Endodermal cell (in vitro differentiated cells): ENCODE measurements around the gene IGSF22. TPM values are rescaled to one million over a fixed set of nuclear protein-coding genes. Genes with fewer than 3 reads are reported as not detected.

Experiments used
- DNase-seq: peaks from one replicate; pipeline ENCODE4 v3.0.0-alpha.2; 2017
- H3K27ac ChIP-seq: 2 replicates; pipeline ENCODE4 v1.5.1; 2013; ENCODE audit warnings: mild to moderate bottlenecking, low read depth, low read length, moderate library complexity
- H3K27me3 ChIP-seq: 2 replicates; pipeline ENCODE4 v1.6.1; 2013; ENCODE audit warnings: mild to moderate bottlenecking, low read length, moderate library complexity; ENCODE audit not compliant: insufficient read depth, control insufficient read depth, poor library complexity, severe bottlenecking
- H3K36me3 ChIP-seq: 2 replicates; pipeline ENCODE4 v1.7.0; 2013; ENCODE audit warnings: mild to moderate bottlenecking, low read length, moderate library complexity; ENCODE audit not compliant: control insufficient read depth, insufficient read depth
- H3K4me1 ChIP-seq: one replicate; pipeline ENCODE4 v1.7.0; 2013; ENCODE audit warnings: low read length; ENCODE audit not compliant: control insufficient read depth, insufficient read depth
- H3K4me3 ChIP-seq: 2 replicates; pipeline ENCODE4 v1.5.1; 2013; ENCODE audit warnings: mild to moderate bottlenecking, low read length, moderate library complexity
- H3K9ac ChIP-seq: 2 replicates; pipeline ENCODE4 v1.6.1; 2013; ENCODE audit warnings: mild to moderate bottlenecking, low read length, moderate library complexity; ENCODE audit not compliant: poor library complexity, severe bottlenecking; ENCODE audit errors: extremely low read depth
- H3K9me3 ChIP-seq: 2 replicates; pipeline ENCODE4 v1.6.1; 2013; ENCODE audit warnings: mild to moderate bottlenecking, low read length, moderate library complexity; ENCODE audit not compliant: control insufficient read depth
- H3K27ac Mint-ChIP-seq: 2 replicates; pipeline ENCODE4 v1.8.0; 2020; ENCODE audit warnings: mixed read lengths
- H3K27me3 Mint-ChIP-seq: 2 replicates; pipeline ENCODE4 v1.8.0; 2021; ENCODE audit warnings: mild to moderate bottlenecking, mixed read lengths; ENCODE audit not compliant: insufficient read depth
- H3K36me3 Mint-ChIP-seq: 2 replicates; pipeline ENCODE4 v1.8.0; 2020; ENCODE audit warnings: low read depth, mixed read lengths
- H3K4me1 Mint-ChIP-seq: 2 replicates; pipeline ENCODE4 v1.8.0; 2020; ENCODE audit warnings: mixed read lengths
- H3K4me3 Mint-ChIP-seq: 2 replicates; pipeline ENCODE4 v1.8.0; 2020; ENCODE audit warnings: mild to moderate bottlenecking, moderate library complexity, mixed read lengths
- H3K9me3 Mint-ChIP-seq: 2 replicates; pipeline ENCODE4 v1.8.0; 2020; ENCODE audit warnings: mild to moderate bottlenecking, mixed read lengths
- WGBS, 2 experiments: methylation state at CpG; one replicate each; pipeline versions ENCODE4 v1.1.5 to v1.1.7; 2013; ENCODE audit warnings: missing lambda C conversion rate in 2 of 2, mixed read lengths in 1 of 2; ENCODE audit not compliant: insufficient coverage in 1 of 2, insufficient read length in 1 of 2; 5-methylcytosine and 5-hydroxymethylcytosine counted together
- total RNA-seq, 2 donors: library from RNA; stranded (reverse); fragmentation: NEBNext Ultra II Directional in 1 of 2; extraction: Animal tissue kit (Norgen Biotek cat#: 25700) in 1 of 2; gene quantifications; 2 replicates in 1 of 2; 3 replicates in 1 of 2; pipeline ENCODE4 v1.2.1, GENCODE V29; 2021
- TF ChIP-seq, protein P1 (sequence below): fragments of 200-600 bp; sonication (generic); conservative IDR thresholded peaks from 2 replicates; pipeline ENCODE4 v1.5.0; 2021; ENCODE audit warnings: antibody characterized with exemption, mild to moderate bottlenecking

Gene IGSF22
- total RNA-seq, 2 donors from 2014 or later: 0.22 to 1.6 TPM

GRCh38 chr11:18720091-18720807, 5.7 kb downstream of the IGSF22 start:
- Histone ChIP-seq H3K9ac (no peak overlapping the region), H3K27me3 (peaks cover 40% of the 10 kb centered on the region), H3K4me3 (peak overlapping the region; percentile 87), H3K9me3 (no peaks in the 10 kb centered on the region), H3K27ac (no peak overlapping the region), H3K4me1 (no peaks in the 10 kb centered on the region), H3K36me3 (no peaks in the 10 kb centered on the region)
- WGBS, 2 experiments: 89% methylated on average over 4 to 5 of the region's 5 CpGs
- Mint-ChIP-seq H3K27ac (no peak overlapping the region), H3K27me3 (peaks cover 51% of the 10 kb centered on the region), H3K9me3 (no peaks in the 10 kb centered on the region), H3K4me1 (peaks cover 5% of the 10 kb centered on the region), H3K36me3 (no peaks in the 10 kb centered on the region), H3K4me3 (peak overlapping the region; percentile 76)
- DNase-seq: no peak
- TF ChIP-seq, protein P1, sequence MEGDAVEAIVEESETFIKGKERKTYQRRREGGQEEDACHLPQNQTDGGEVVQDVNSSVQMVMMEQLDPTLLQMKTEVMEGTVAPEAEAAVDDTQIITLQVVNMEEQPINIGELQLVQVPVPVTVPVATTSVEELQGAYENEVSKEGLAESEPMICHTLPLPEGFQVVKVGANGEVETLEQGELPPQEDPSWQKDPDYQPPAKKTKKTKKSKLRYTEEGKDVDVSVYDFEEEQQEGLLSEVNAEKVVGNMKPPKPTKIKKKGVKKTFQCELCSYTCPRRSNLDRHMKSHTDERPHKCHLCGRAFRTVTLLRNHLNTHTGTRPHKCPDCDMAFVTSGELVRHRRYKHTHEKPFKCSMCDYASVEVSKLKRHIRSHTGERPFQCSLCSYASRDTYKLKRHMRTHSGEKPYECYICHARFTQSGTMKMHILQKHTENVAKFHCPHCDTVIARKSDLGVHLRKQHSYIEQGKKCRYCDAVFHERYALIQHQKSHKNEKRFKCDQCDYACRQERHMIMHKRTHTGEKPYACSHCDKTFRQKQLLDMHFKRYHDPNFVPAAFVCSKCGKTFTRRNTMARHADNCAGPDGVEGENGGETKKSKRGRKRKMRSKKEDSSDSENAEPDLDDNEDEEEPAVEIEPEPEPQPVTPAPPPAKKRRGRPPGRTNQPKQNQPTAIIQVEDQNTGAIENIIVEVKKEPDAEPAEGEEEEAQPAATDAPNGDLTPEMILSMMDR: no peak

DNA sequence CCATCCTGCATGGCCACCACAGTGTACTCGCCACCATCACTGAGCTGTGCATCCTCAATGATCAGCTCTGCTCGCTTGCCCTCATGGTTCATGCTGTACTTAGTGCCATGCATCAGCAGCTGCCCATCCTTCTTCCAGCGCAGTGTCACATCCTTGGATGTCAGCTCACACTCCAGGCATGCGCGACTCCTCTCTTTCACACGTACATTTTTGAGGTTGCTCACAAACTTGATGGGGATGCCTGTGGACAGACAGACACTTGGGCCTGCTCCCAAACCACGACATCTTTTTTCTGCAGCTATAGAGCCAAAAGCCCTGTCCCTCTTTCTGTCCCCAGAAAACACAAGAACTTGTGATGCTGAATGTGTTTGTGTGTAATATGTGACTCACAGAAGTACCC, 10.5 kb downstream of the IGSF22 start:
- WGBS, 2 experiments: 78 to 80% methylated on average over 7 of the region's 7 CpGs

GRCh38 chr11:18714443-18714780, 11.6 kb downstream of the IGSF22 start:
- Mint-ChIP-seq H3K9me3 (no peaks in the 10 kb centered on the region), H3K27ac (no peak overlapping the region), H3K4me1 (no peaks in the 10 kb centered on the region), H3K4me3 (no peak overlapping the region), H3K27me3 (peaks cover 72% of the 10 kb centered on the region), H3K36me3 (no peaks in the 10 kb centered on the region)
- H3K4me1 ChIP-seq: peaks cover 1% of the 10 kb centered on the region
- H3K9ac ChIP-seq: no peak overlapping the region
- peaks cover 65% of the 10 kb centered on the region for H3K27me3 ChIP-seq
- no peak overlapping the region for H3K27ac ChIP-seq
- H3K4me3 ChIP-seq: no peak overlapping the region
- no peaks in the 10 kb centered on the region for H3K9me3 ChIP-seq
- DNase-seq: no peak
- TF ChIP-seq, protein P1: no peak
- WGBS, 2 experiments: 60 to 84% methylated on average over 3 to 10 of the region's 10 CpGs
- no peaks in the 10 kb centered on the region for H3K36me3 ChIP-seq

More for the DNA sequence above, 10.5 kb downstream of the IGSF22 start:
- H3K27me3 Mint-ChIP-seq: peaks cover 73% of the 10 kb centered on the region
- TF ChIP-seq, protein P1: no peak
- H3K9me3 Mint-ChIP-seq: no peaks in the 10 kb centered on the region
- no peak overlapping the region for H3K4me3 ChIP-seq
- no peaks in the 10 kb centered on the region for H3K9me3 ChIP-seq
- no peaks in the 10 kb centered on the region for H3K36me3 Mint-ChIP-seq
- H3K27ac Mint-ChIP-seq: no peak overlapping the region
- H3K4me3 Mint-ChIP-seq: no peak overlapping the region
- H3K4me1 Mint-ChIP-seq: peaks cover under 1% of the 10 kb centered on the region
- peaks cover 65% of the 10 kb centered on the region for H3K27me3 ChIP-seq
- no peak overlapping the region for H3K27ac ChIP-seq
- DNase-seq: no peak
- no peak overlapping the region for H3K9ac ChIP-seq
- H3K36me3 ChIP-seq: no peaks in the 10 kb centered on the region
- H3K4me1 ChIP-seq: no peaks in the 10 kb centered on the region
